H1 (cell line): ENCODE results near the gene ZNF488. TPM values are rescaled to one million over a fixed set of nuclear protein-coding genes. Genes with fewer than 3 reads are reported as not detected.
"Not testable (repeated sequence)": the region's sequence is repeated elsewhere in the genome, so short reads cannot be mapped to it uniquely, and the experiment has no call there.

ENCODE experiments used
- CTCF ChIA-PET: fragments of 300-600 bp; sonication (Branson Sonifier 250); formaldehyde crosslinking; loops from one replicate; lab custom pipeline; 2021; ENCODE audit not compliant: partially characterized antibody; lab: Charles Lee
- POLR2A ChIA-PET: fragments of 300-600 bp; sonication (Branson Sonifier 250); formaldehyde crosslinking; loops from one replicate; lab custom pipeline; 2021; ENCODE audit warnings: inconsistent platforms; ENCODE audit not compliant: partially characterized antibody; lab: Charles Lee
- DNase-seq, 2 experiments: peaks; one replicate each; pipeline versions ENCODE4 v3.0.0 to v3.0.0-alpha.2; 2010 to 2022; ENCODE audit warnings: low spot score in 2 of 2, low read depth in 1 of 2, mixed read lengths in 1 of 2
- FAIRE-seq: peaks from 2 replicates; lab custom pipeline; 2011; peaks lifted over from hg19 to GRCh38; lab: Jason Lieb, UNC
- H2AFZ ChIP-seq: 2 replicates; pipeline ENCODE4 v1.8.1; 2012; ENCODE audit warnings: low read length, inconsistent platforms
- H2AK5ac ChIP-seq: 2 replicates; pipeline ENCODE4 v1.6.1; 2013; ENCODE audit warnings: low read depth, low read length
- H2BK120ac ChIP-seq: replicated peaks from 2 replicates; pipeline ENCODE3; 2013; ENCODE audit warnings: low read depth, low read length, inconsistent platforms
- H2BK12ac ChIP-seq: 2 replicates; pipeline ENCODE4 v1.6.1; 2013; ENCODE audit warnings: low read depth, low read length
- H2BK15ac ChIP-seq: 2 replicates; pipeline ENCODE4 v1.6.1; 2013; ENCODE audit warnings: low read length
- H2BK20ac ChIP-seq: 2 replicates; pipeline ENCODE4 v1.6.1; 2013; ENCODE audit warnings: low read length
- H2BK5ac ChIP-seq: 2 replicates; pipeline ENCODE4 v1.6.1; 2013; ENCODE audit warnings: low read depth, low read length
- H3K14ac ChIP-seq: 2 replicates; pipeline ENCODE4 v1.6.1; 2013; ENCODE audit warnings: inconsistent platforms; ENCODE audit not compliant: insufficient read length
- H3K18ac ChIP-seq: 2 replicates; pipeline ENCODE4 v1.6.1; 2013; ENCODE audit warnings: low read length; ENCODE audit errors: extremely low read depth
- H3K23ac ChIP-seq: 2 replicates; pipeline ENCODE4 v1.6.1; 2013; ENCODE audit warnings: inconsistent platforms; ENCODE audit not compliant: insufficient read length
- H3K23me2 ChIP-seq: 2 replicates; pipeline ENCODE4 v1.6.1; 2013; ENCODE audit warnings: low read depth, low read length
- H3K27ac ChIP-seq: 2 replicates; pipeline ENCODE4 v1.6.1; 2011; ENCODE audit warnings: low read depth, low read length, inconsistent platforms
- H3K27me3 ChIP-seq, 4 experiments: replicated peaks in 1 of 4; 1 replicate in 1 of 4; 2 replicates in 3 of 4; pipeline versions ENCODE4 v1.6.1 to v1.8.1; 2011 to 2013; ENCODE audit warnings: low read length in 3 of 4, mild to moderate bottlenecking in 3 of 4, inconsistent platforms in 2 of 4, mixed read lengths in 2 of 4, moderate library complexity in 1 of 4; ENCODE audit not compliant: control insufficient read depth in 3 of 4, insufficient read depth in 3 of 4; ENCODE audit errors: extremely low read depth in 1 of 4
- H3K36me3 ChIP-seq, 4 experiments: 2 replicates each; pipeline versions ENCODE4 v1.6.1 to v1.8.1; 2011 to 2013; ENCODE audit warnings: mild to moderate bottlenecking in 4 of 4, low read length in 3 of 4, moderate library complexity in 2 of 4, control low read depth in 1 of 4, inconsistent platforms in 1 of 4; ENCODE audit not compliant: insufficient read depth in 4 of 4, control insufficient read depth in 2 of 4
- H3K4ac ChIP-seq: replicated peaks from 2 replicates; pipeline ENCODE3; 2013; ENCODE audit warnings: low read length, low read depth, mixed read lengths, inconsistent platforms; ENCODE audit not compliant: insufficient read length
- H3K4me1 ChIP-seq, 4 experiments: replicated peaks in 1 of 4; 1 replicate in 1 of 4; 2 replicates in 3 of 4; pipeline versions ENCODE4 v1.6.1 to v1.8.1; 2011 to 2013; ENCODE audit warnings: low read length in 3 of 4, inconsistent platforms in 2 of 4, mixed read lengths in 1 of 4; ENCODE audit not compliant: insufficient read depth in 4 of 4, control insufficient read depth in 3 of 4
- H3K4me2 ChIP-seq, 2 experiments: 2 replicates each; pipeline versions ENCODE4 v1.6.1 to v1.8.1; 2011 to 2013; ENCODE audit warnings: low read depth in 2 of 2, low read length in 2 of 2, control low read depth in 1 of 2, inconsistent platforms in 1 of 2, mild to moderate bottlenecking in 1 of 2; ENCODE audit not compliant: insufficient read depth in 1 of 2
- H3K4me3 ChIP-seq, 4 experiments: fragments of 200-600, 300-600 bp in 1 of 4; sonication (generic), shearing (Covaris generic), sonication (Bioruptor Twin) in 1 of 4; 2 replicates each; pipeline versions ENCODE4 v1.5.1 to v1.8.1; 2011 to 2016; ENCODE audit warnings: low read length in 4 of 4, low read depth in 3 of 4, control low read depth in 2 of 4, inconsistent platforms in 2 of 4, mild to moderate bottlenecking in 2 of 4, mixed read lengths in 1 of 4, moderate library complexity in 1 of 4; ENCODE audit not compliant: insufficient read depth in 2 of 4; ENCODE audit errors: extremely low read depth in 1 of 4
- H3K56ac ChIP-seq: replicated peaks from 2 replicates; pipeline ENCODE3; 2013; ENCODE audit warnings: low read depth, mild to moderate bottlenecking, mixed read lengths, low read length, inconsistent platforms; ENCODE audit not compliant: insufficient read length
- H3K79me1 ChIP-seq: 2 replicates; pipeline ENCODE4 v1.6.1; 2013; ENCODE audit warnings: low read depth, low read length, control low read depth
- H3K79me2 ChIP-seq, 2 experiments: 2 replicates each; pipeline versions ENCODE4 v1.6.1 to v1.8.1; 2012 to 2013; ENCODE audit warnings: low read length in 2 of 2, mild to moderate bottlenecking in 2 of 2, inconsistent platforms in 1 of 2; ENCODE audit not compliant: insufficient read depth in 2 of 2, control insufficient read depth in 1 of 2
- H3K9ac ChIP-seq, 4 experiments: replicated peaks in 1 of 4; 1 replicate in 1 of 4; 2 replicates in 3 of 4; pipeline versions ENCODE4 v1.6.1 to v1.8.1; 2011 to 2013; ENCODE audit warnings: low read depth in 3 of 4, low read length in 3 of 4, control low read depth in 2 of 4, mild to moderate bottlenecking in 2 of 4, moderate library complexity in 2 of 4, inconsistent platforms in 1 of 4; ENCODE audit errors: extremely low read depth in 1 of 4
- H3K9me3 ChIP-seq, 2 experiments: 2 replicates each; pipeline versions ENCODE4 v1.6.1 to v1.8.1; 2012 to 2013; ENCODE audit warnings: mild to moderate bottlenecking in 2 of 2, moderate library complexity in 2 of 2, control low read depth in 1 of 2, inconsistent platforms in 1 of 2, low read depth in 1 of 2, low read length in 1 of 2, mixed read lengths in 1 of 2; ENCODE audit not compliant: insufficient read depth in 2 of 2
- H4K20me1 ChIP-seq, 2 experiments: replicated peaks in 1 of 2; 2 replicates each; pipeline versions ENCODE3 to v1.8.1; 2011 to 2013; ENCODE audit warnings: inconsistent platforms in 2 of 2, low read length in 2 of 2, mild to moderate bottlenecking in 1 of 2; ENCODE audit not compliant: insufficient read depth in 2 of 2, control insufficient read depth in 1 of 2
- H4K5ac ChIP-seq: 2 replicates; pipeline ENCODE4 v1.6.1; 2013; ENCODE audit warnings: low read length, low read depth, mixed read lengths, inconsistent platforms; ENCODE audit not compliant: insufficient read length
- H4K8ac ChIP-seq: 2 replicates; pipeline ENCODE4 v1.8.0; 2013; ENCODE audit warnings: mild to moderate bottlenecking, moderate library complexity, low read length, inconsistent platforms; ENCODE audit not compliant: insufficient read depth; ENCODE audit errors: extremely low read depth
- H4K91ac ChIP-seq: replicated peaks from 2 replicates; pipeline ENCODE3; 2013; ENCODE audit warnings: low read length, mixed read lengths, inconsistent platforms; ENCODE audit not compliant: insufficient read length
- RFX5 ChIP-seq: IDR thresholded peaks from 2 replicates; pipeline ENCODE4 v1.6.1; 2011; ENCODE audit warnings: low read depth, low read length, improper control_type of control experiment, borderline replicate concordance
- WGBS, 2 experiments: shearing (Covaris generic) in 1 of 2; methylation state at CpG; one replicate each; pipeline versions ENCODE4 v1.1.6 to v1.1.7; 2013 to 2015; ENCODE audit warnings: low lambda C conversion rate in 2 of 2, mixed read lengths in 2 of 2, inconsistent platforms in 1 of 2, low coverage in 1 of 2, missing lambda C conversion rate in 1 of 2; ENCODE audit not compliant: insufficient replicate concordance in 2 of 2, insufficient coverage in 1 of 2, insufficient read length in 1 of 2; ENCODE audit errors: extremely low coverage in 1 of 2, missing lambda C conversion rate in 1 of 2; 5-methylcytosine and 5-hydroxymethylcytosine counted together
- polyA plus RNA-seq, 7 experiments: library from polyadenylated mRNA; depleted of rRNA in 3 of 7; stranded (reverse) in 5 of 7; unstranded in 2 of 7; fragments of >200 nt in 5 of 7; fragments of 200-250 nt in 2 of 7; gene quantifications; 1 replicate in 5 of 7; 2 replicates in 1 of 7; 4 replicates in 1 of 7; pipeline versions ENCODE4 v1.2.1 to v1.2.3, GENCODE V29; 2011 to 2013; ENCODE audit warnings: missing spikeins in 2 of 7, mixed read lengths in 2 of 7
- total RNA-seq: library from RNA; stranded (reverse); fragmentation: NEBNext Ultra II Directional; extraction: Animal tissue kit (Norgen Biotek cat#: 25700); gene quantifications from 2 replicates; pipeline ENCODE4 v1.2.1, GENCODE V29; 2021

Gene ZNF488
- total and polyA plus RNA-seq, 2 of the 8 experiments (the other 6 are each of a cell fraction or from before 2014, with no cell fraction given): 7.9 to 11.4 TPM

- no peak for TF ChIP-seq RFX5
- TF ChIP-seq, all 59 proteins: peak for 0
These were observed 34.2 kb upstream of the ZNF488 start (continued) for GRCh38 chr10:47418321-47418720.

- H4K20me1 ChIP-seq, H4K8ac ChIP-seq, H3K27ac ChIP-seq, H3K23me2 ChIP-seq, POLR2A ChIA-PET, H3K79me1 ChIP-seq, H3K9ac ChIP-seq, H4K5ac ChIP-seq, H3K4ac ChIP-seq, H3K56ac ChIP-seq, H3K4me2 ChIP-seq, H2BK15ac ChIP-seq, FAIRE-seq, H2BK20ac ChIP-seq, CTCF ChIA-PET, H2BK5ac ChIP-seq, H3K9me3 ChIP-seq, H2BK12ac ChIP-seq, H3K79me2 ChIP-seq, H3K27me3 ChIP-seq, H2AK5ac ChIP-seq, H3K4me3 ChIP-seq, DNase-seq, H3K36me3 ChIP-seq, H4K91ac ChIP-seq, H3K14ac ChIP-seq, H2BK120ac ChIP-seq, H3K18ac ChIP-seq, H2AFZ ChIP-seq, H3K23ac ChIP-seq: not testable (repeated sequence)
- WGBS, 2 experiments: 90% methylated on average over 6 of the region's 6 CpGs; no CpG with 5 or more reads in 1 of the 2 experiments
- peaks cover 0 to 10% (median 6%) of the 10 kb centered on the region in 4 experiments; a peak in 6 of 7 replicates for H3K4me1 ChIP-seq
These were observed 32.5 kb upstream of the ZNF488 start for GRCh38 chr10:47416305-47417218.
